ENCODE data around the gene DGKB.

Gene DGKB

GRCh38 chr7:14902589-14903067, at the start of gene DGKB:
Gene DGKB (minus strand): TSS chr7:14902751.
- DNase-seq (ENCODE audit: low read depth): no peak
- no peak for TF ChIP-seq CTCF (IDR thresholded peaks at IDR 0.05; ENCODE audit: insufficient read depth, low read depth, low read length, missing control alignments)
- no peak within 1 kb of the TSS for H3K4me3 ChIP-seq (ENCODE audit: low read depth, low read length)

- TF ChIP-seq CTCF (IDR thresholded peaks at IDR 0.05; ENCODE audit: insufficient read depth, low read depth, low read length, missing control alignments): no peak
- DNase-seq (ENCODE audit: low read depth): no peak
- H3K4me3 ChIP-seq (ENCODE audit: low read depth, low read length): no peak overlapping the region
Observed at GRCh38 chr7:14950013-14950412, 47.5 kb upstream of the DGKB start.

GRCh38 chr7:14938181-14938580, 35.6 kb upstream of the DGKB start:
- no peak overlapping the region for H3K4me3 ChIP-seq (ENCODE audit: low read depth, low read length)
- TF ChIP-seq CTCF (IDR thresholded peaks at IDR 0.05; ENCODE audit: insufficient read depth, low read depth, low read length, missing control alignments): no peak
- DNase-seq (ENCODE audit: low read depth): no peak

- H3K4me3 ChIP-seq (ENCODE audit: low read depth, low read length): no peak overlapping the region
- DNase-seq (ENCODE audit: low read depth): no peak
- no peak for TF ChIP-seq CTCF (IDR thresholded peaks at IDR 0.05; ENCODE audit: insufficient read depth, low read depth, low read length, missing control alignments)
Observed at GRCh38 chr7:14937581-14937980, 35.0 kb upstream of the DGKB start.

GRCh38 chr7:14936554-14936953, 34.0 kb upstream of the DGKB start:
- TF ChIP-seq CTCF (IDR thresholded peaks at IDR 0.05; ENCODE audit: insufficient read depth, low read depth, low read length, missing control alignments): no peak
- H3K4me3 ChIP-seq (ENCODE audit: low read depth, low read length): no peak overlapping the region
- DNase-seq (ENCODE audit: low read depth): no peak

GRCh38 chr7:14934839-14935238, 32.3 kb upstream of the DGKB start:
- no peak for TF ChIP-seq CTCF (IDR thresholded peaks at IDR 0.05; ENCODE audit: insufficient read depth, low read depth, low read length, missing control alignments)
- DNase-seq (ENCODE audit: low read depth): no peak
- no peak overlapping the region for H3K4me3 ChIP-seq (ENCODE audit: low read depth, low read length)

- no peak for DNase-seq (ENCODE audit: low read depth)
- no peak overlapping the region for H3K4me3 ChIP-seq (ENCODE audit: low read depth, low read length)
- no peak for TF ChIP-seq CTCF (IDR thresholded peaks at IDR 0.05; ENCODE audit: insufficient read depth, low read depth, low read length, missing control alignments)
Observed at GRCh38 chr7:14931511-14932215, 29.1 kb upstream of the DGKB start.
